ENCODE results near the gene FHDC1.

DNA sequence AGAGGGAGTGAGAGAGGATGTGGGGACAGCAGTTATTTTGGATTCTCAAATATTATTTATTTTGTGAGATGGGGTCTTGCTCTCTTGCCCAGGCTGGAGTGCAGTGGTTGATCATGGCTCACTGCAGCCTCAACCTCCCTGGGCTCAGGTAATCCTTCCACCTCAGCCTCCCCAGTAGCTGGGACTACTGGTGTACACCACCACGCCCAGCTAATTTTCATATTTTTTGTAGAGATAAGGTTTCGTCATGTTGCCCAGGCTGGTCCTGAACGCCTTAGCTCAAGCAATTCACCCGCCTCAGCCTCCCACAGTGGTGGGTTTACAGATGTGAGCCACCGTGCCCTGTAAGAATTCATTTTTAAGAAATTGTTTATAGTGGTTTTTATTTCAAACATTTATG is 61.2 kb downstream of the FHDC1 start:
- TF ChIP-seq, protein P1, sequence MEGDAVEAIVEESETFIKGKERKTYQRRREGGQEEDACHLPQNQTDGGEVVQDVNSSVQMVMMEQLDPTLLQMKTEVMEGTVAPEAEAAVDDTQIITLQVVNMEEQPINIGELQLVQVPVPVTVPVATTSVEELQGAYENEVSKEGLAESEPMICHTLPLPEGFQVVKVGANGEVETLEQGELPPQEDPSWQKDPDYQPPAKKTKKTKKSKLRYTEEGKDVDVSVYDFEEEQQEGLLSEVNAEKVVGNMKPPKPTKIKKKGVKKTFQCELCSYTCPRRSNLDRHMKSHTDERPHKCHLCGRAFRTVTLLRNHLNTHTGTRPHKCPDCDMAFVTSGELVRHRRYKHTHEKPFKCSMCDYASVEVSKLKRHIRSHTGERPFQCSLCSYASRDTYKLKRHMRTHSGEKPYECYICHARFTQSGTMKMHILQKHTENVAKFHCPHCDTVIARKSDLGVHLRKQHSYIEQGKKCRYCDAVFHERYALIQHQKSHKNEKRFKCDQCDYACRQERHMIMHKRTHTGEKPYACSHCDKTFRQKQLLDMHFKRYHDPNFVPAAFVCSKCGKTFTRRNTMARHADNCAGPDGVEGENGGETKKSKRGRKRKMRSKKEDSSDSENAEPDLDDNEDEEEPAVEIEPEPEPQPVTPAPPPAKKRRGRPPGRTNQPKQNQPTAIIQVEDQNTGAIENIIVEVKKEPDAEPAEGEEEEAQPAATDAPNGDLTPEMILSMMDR (IDR thresholded peaks at IDR 0.05): no peak
- TF ChIP-seq ZFX (IDR thresholded peaks at IDR 0.05; ENCODE audit: borderline replicate concordance): no peak
